GM23338 (cell line): Measurements from ENCODE around the gene RMC1.

Experiments
- CREB1 ChIP-seq: fragments of 250-450 bp; sonication (Bioruptor Pico); IDR thresholded peaks from 2 replicates; pipeline ENCODE4 v1.5.0; 2020; ENCODE audit warnings: low read depth, mild to moderate bottlenecking, moderate library complexity
- TF ChIP-seq, protein P1 (sequence below), 2 experiments: fragments of 200-600 bp in 1 of 2; sonication (generic) in 1 of 2; conservative IDR thresholded peaks; 2 replicates each; pipeline versions ENCODE4 v1.5.1 to v1.6.1; 2016 to 2017; ENCODE audit warnings: antibody characterized with exemption in 2 of 2, low read depth in 2 of 2, mild to moderate bottlenecking in 2 of 2, moderate library complexity in 1 of 2

DNA sequence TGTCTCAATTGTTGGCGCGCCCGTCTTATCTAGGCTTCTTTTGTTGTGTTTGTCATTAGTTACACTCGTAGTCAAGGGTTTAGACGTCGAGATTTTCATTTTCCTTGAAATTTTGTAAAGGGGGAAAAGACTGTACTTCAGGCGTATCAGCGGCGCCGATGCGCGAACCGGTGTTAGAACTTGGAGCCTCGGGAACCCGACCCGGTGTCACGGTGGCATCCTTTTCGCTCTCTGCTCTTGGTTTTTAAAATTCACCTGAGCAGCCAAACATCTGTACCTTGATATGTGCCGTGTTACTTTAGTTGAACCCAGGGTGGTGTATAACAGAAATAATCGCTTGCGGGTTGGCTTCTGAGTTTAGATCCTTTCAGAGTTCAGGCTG lies 643 bp downstream of the RMC1 start:
- no peak for TF ChIP-seq CREB1 (CRISPR knock-in tag)
- TF ChIP-seq, protein P1, sequence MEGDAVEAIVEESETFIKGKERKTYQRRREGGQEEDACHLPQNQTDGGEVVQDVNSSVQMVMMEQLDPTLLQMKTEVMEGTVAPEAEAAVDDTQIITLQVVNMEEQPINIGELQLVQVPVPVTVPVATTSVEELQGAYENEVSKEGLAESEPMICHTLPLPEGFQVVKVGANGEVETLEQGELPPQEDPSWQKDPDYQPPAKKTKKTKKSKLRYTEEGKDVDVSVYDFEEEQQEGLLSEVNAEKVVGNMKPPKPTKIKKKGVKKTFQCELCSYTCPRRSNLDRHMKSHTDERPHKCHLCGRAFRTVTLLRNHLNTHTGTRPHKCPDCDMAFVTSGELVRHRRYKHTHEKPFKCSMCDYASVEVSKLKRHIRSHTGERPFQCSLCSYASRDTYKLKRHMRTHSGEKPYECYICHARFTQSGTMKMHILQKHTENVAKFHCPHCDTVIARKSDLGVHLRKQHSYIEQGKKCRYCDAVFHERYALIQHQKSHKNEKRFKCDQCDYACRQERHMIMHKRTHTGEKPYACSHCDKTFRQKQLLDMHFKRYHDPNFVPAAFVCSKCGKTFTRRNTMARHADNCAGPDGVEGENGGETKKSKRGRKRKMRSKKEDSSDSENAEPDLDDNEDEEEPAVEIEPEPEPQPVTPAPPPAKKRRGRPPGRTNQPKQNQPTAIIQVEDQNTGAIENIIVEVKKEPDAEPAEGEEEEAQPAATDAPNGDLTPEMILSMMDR (conservative IDR thresholded peaks at IDR 0.05; ENCODE audit: low read depth in 2 of 2) = no peak
